KOPT-K1 (cell line): ENCODE measurements around the gene USH2A.

ENCODE experiments used
- H3K27ac ChIP-seq: fragments of 200-600 bp; sonication (generic); 2 replicates; pipeline ENCODE4 v1.5.1; 2016; ENCODE audit warnings: antibody characterized with exemption, mild to moderate bottlenecking, low read depth, low read length; ENCODE audit not compliant: poor library complexity, severe bottlenecking
- H3K36me3 ChIP-seq: fragments of 200-600 bp; sonication (generic); 2 replicates; pipeline ENCODE4 v1.5.1; 2017; ENCODE audit warnings: antibody characterized with exemption, mild to moderate bottlenecking, low read length, moderate library complexity; ENCODE audit not compliant: insufficient read depth
- H3K9me3 ChIP-seq: fragments of 200-600 bp; sonication (generic); 2 replicates; pipeline ENCODE4 v1.5.1; 2017; ENCODE audit warnings: antibody characterized with exemption, low read length, mild to moderate bottlenecking; ENCODE audit not compliant: insufficient read depth, poor library complexity, severe bottlenecking

Gene USH2A

GRCh38 chr1:215819114-215819513 is 604.1 kb downstream of the USH2A start:
- Histone ChIP-seq H3K27ac (no peak overlapping the region), H3K9me3 (no peaks in the 10 kb centered on the region), H3K36me3 (no peaks in the 10 kb centered on the region)

GRCh38 chr1:215807911-215808436 is 615.3 kb downstream of the USH2A start:
- H3K27ac ChIP-seq: no peak overlapping the region
- H3K9me3 ChIP-seq: peaks cover 10% of the 10 kb centered on the region

GRCh38 chr1:215807218-215807617 is 616.0 kb downstream of the USH2A start:
- H3K36me3 ChIP-seq: no peaks in the 10 kb centered on the region
- no peak overlapping the region for H3K27ac ChIP-seq
- H3K9me3 ChIP-seq: peaks cover 3% of the 10 kb centered on the region

More at GRCh38 chr1:215807911-215808436, 615.3 kb downstream of the USH2A start:
- no peaks in the 10 kb centered on the region for H3K36me3 ChIP-seq

- Histone ChIP-seq H3K9me3 (no peaks in the 10 kb centered on the region), H3K27ac (no peak overlapping the region), H3K36me3 (no peaks in the 10 kb centered on the region)
These were observed 625.4 kb downstream of the USH2A start for GRCh38 chr1:215797859-215798258.

GRCh38 chr1:215794156-215794555 is 629.1 kb downstream of the USH2A start:
- no peak overlapping the region for H3K27ac ChIP-seq
- H3K9me3 ChIP-seq: no peaks in the 10 kb centered on the region
- H3K36me3 ChIP-seq: no peaks in the 10 kb centered on the region

- Histone ChIP-seq H3K9me3 (no peaks in the 10 kb centered on the region), H3K27ac (no peak overlapping the region), H3K36me3 (no peaks in the 10 kb centered on the region)
These were observed 630.1 kb downstream of the USH2A start for GRCh38 chr1:215793180-215793579.

GRCh38 chr1:215792446-215792845 is 630.8 kb downstream of the USH2A start:
- Histone ChIP-seq H3K36me3 (no peaks in the 10 kb centered on the region), H3K9me3 (no peaks in the 10 kb centered on the region), H3K27ac (no peak overlapping the region)

- H3K9me3 ChIP-seq: no peaks in the 10 kb centered on the region
These were observed 633.3 kb downstream of the USH2A start for GRCh38 chr1:215789981-215790380.

GRCh38 chr1:215786997-215787396 is 636.3 kb downstream of the USH2A start:
- Histone ChIP-seq H3K27ac (no peak overlapping the region), H3K9me3 (no peaks in the 10 kb centered on the region)

More at GRCh38 chr1:215789981-215790380, 633.3 kb downstream of the USH2A start:
- H3K27ac ChIP-seq: no peak overlapping the region
- no peaks in the 10 kb centered on the region for H3K36me3 ChIP-seq

GRCh38 chr1:215780641-215781040 is 642.6 kb downstream of the USH2A start:
- no peaks in the 10 kb centered on the region for H3K36me3 ChIP-seq
- H3K9me3 ChIP-seq: no peaks in the 10 kb centered on the region
- no peak overlapping the region for H3K27ac ChIP-seq

More at GRCh38 chr1:215786997-215787396, 636.3 kb downstream of the USH2A start:
- H3K36me3 ChIP-seq: no peaks in the 10 kb centered on the region

- no peak overlapping the region for H3K27ac ChIP-seq
- H3K36me3 ChIP-seq: no peaks in the 10 kb centered on the region
- H3K9me3 ChIP-seq: no peaks in the 10 kb centered on the region
These were observed 643.1 kb downstream of the USH2A start for GRCh38 chr1:215780139-215780538.

- Histone ChIP-seq H3K9me3 (no peaks in the 10 kb centered on the region), H3K36me3 (no peaks in the 10 kb centered on the region)
These were observed 643.5 kb downstream of the USH2A start for GRCh38 chr1:215779729-215780128.

GRCh38 chr1:215777370-215777925 is 645.8 kb downstream of the USH2A start:
- H3K27ac ChIP-seq: no peak overlapping the region
- no peaks in the 10 kb centered on the region for H3K36me3 ChIP-seq
- H3K9me3 ChIP-seq: no peaks in the 10 kb centered on the region

More at GRCh38 chr1:215779729-215780128, 643.5 kb downstream of the USH2A start:
- H3K27ac ChIP-seq: no peak overlapping the region

- Histone ChIP-seq H3K27ac (no peak overlapping the region), H3K36me3 (no peaks in the 10 kb centered on the region), H3K9me3 (no peaks in the 10 kb centered on the region)
These were observed 646.9 kb downstream of the USH2A start for GRCh38 chr1:215776336-215776735.

- Histone ChIP-seq H3K36me3 (no peaks in the 10 kb centered on the region), H3K9me3 (no peaks in the 10 kb centered on the region), H3K27ac (no peak overlapping the region)
These were observed 651.1 kb downstream of the USH2A start for GRCh38 chr1:215772151-215772550.

- no peaks in the 10 kb centered on the region for H3K9me3 ChIP-seq
- H3K36me3 ChIP-seq: no peaks in the 10 kb centered on the region
- no peak overlapping the region for H3K27ac ChIP-seq
These were observed 654.9 kb downstream of the USH2A start for GRCh38 chr1:215768303-215768702.
